ENCODE measurements around the gene ANAPC15.

- TF ChIP-seq, protein P1, sequence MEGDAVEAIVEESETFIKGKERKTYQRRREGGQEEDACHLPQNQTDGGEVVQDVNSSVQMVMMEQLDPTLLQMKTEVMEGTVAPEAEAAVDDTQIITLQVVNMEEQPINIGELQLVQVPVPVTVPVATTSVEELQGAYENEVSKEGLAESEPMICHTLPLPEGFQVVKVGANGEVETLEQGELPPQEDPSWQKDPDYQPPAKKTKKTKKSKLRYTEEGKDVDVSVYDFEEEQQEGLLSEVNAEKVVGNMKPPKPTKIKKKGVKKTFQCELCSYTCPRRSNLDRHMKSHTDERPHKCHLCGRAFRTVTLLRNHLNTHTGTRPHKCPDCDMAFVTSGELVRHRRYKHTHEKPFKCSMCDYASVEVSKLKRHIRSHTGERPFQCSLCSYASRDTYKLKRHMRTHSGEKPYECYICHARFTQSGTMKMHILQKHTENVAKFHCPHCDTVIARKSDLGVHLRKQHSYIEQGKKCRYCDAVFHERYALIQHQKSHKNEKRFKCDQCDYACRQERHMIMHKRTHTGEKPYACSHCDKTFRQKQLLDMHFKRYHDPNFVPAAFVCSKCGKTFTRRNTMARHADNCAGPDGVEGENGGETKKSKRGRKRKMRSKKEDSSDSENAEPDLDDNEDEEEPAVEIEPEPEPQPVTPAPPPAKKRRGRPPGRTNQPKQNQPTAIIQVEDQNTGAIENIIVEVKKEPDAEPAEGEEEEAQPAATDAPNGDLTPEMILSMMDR (conservative IDR thresholded peaks at IDR 0.05) = no peak
- no peak for TF ChIP-seq ZFX (IDR thresholded peaks at IDR 0.05)
These were observed 10.3 kb downstream of the ANAPC15 start for GRCh38 chr11:72102162-72102561.

Measured in C4-2B (cell line).